Esophagus squamous epithelium (tissue), 4 donors: ENCODE measurements around the gene PLD6.

Experiments
- CTCF ChIP-seq, 6 experiments: fragments of 450-650 bp in 4 of 6; fragments of 200-600 bp in 2 of 6; sonication (generic) in 2 of 6; IDR thresholded peaks; one replicate each; pipeline ENCODE4 v1.5.1; 2016 to 2019; ENCODE audit warnings: antibody characterized with exemption in 6 of 6, mild to moderate bottlenecking in 4 of 6, moderate library complexity in 4 of 6
- POLR2A ChIP-seq, 4 donors: fragments of 450-650 bp; IDR thresholded peaks; one replicate each; pipeline ENCODE4 v1.6.1; 2017; ENCODE audit warnings: antibody characterized with exemption in 4 of 4, mild to moderate bottlenecking in 4 of 4, moderate library complexity in 3 of 4

DNA sequence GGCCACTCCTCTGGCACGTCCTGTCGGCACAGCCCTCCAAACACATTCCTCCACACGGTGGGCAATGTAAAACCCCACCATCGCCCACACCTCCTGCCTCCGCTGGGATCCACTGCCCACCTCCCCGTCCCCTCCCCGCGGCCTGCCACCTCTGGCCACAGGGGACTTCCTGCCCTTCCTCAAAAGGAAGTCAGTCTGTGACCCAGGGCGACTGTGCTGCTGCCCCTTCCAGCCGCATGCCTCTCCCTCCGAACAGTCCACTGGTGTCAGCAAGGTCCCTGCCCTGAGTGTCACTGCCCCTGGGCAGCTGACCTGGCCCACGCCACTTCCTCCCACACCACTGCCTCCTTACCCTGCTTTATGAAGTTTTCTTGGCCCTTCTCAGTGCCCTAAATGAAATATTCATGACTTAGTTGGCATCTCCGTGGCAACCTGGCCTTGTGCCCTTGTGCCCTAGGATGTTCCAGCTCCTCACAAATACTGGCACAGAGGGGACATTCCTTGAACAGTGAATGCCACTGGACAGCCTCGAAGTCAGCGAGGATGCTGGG is 2.0 kb downstream of the PLD6 start:
- TF ChIP-seq CTCF (IDR thresholded peaks at IDR 0.05), result no peak
- TF ChIP-seq POLR2A (IDR thresholded peaks at IDR 0.05), result no peak
